Natural killer cell (primary cell): ENCODE data around the gene BTBD16. TPM values are rescaled to one million over a fixed set of nuclear protein-coding genes. Genes with fewer than 3 reads are reported as not detected.

ENCODE experiments used
- ATAC-seq, 3 donors: fragments of 150-1000 bp in 2 of 3; fragments of 200-7000 bp in 1 of 3; cut with Tn5 transposase; 1 replicate in 1 of 3; 2 replicates in 2 of 3; pipeline ENCODE4 v1.10.0; 2021; ENCODE audit warnings: mild to moderate bottlenecking in 2 of 3, moderate library complexity in 2 of 3
- DNase-seq, 2 donors: peaks; one replicate each; pipeline versions ENCODE4 v3.0.0 to v3.0.0-alpha.2; 2013 to 2021; ENCODE audit warnings: mixed read lengths in 1 of 2
- H3K27ac ChIP-seq: one replicate; pipeline ENCODE4 v1.5.1; 2013; ENCODE audit warnings: mild to moderate bottlenecking, low read length
- H3K27me3 ChIP-seq: one replicate; pipeline ENCODE4 v1.6.1; 2013; ENCODE audit warnings: low read length; ENCODE audit not compliant: control insufficient read depth, insufficient read depth
- H3K36me3 ChIP-seq: one replicate; pipeline ENCODE4 v1.6.1; 2013; ENCODE audit warnings: low read length; ENCODE audit not compliant: control insufficient read depth, insufficient read depth
- H3K4me1 ChIP-seq: one replicate; pipeline ENCODE4 v1.6.1; 2013; ENCODE audit warnings: low read length; ENCODE audit not compliant: control insufficient read depth, insufficient read depth
- H3K4me3 ChIP-seq: one replicate; pipeline ENCODE4 v1.5.1; 2013; ENCODE audit warnings: low read length
- H3K9me3 ChIP-seq: one replicate; pipeline ENCODE4 v1.6.1; 2013; ENCODE audit warnings: low read length; ENCODE audit not compliant: control insufficient read depth, insufficient read depth
- H3K27ac Mint-ChIP-seq, 2 donors: one replicate each; pipeline ENCODE4 v1.8.0; 2022; ENCODE audit warnings: mild to moderate bottlenecking in 2 of 2, mixed read lengths in 2 of 2, moderate library complexity in 1 of 2
- H3K27me3 Mint-ChIP-seq, 2 donors: one replicate each; pipeline ENCODE4 v1.8.0; 2022; ENCODE audit warnings: low read depth in 2 of 2, mixed read lengths in 2 of 2
- H3K36me3 Mint-ChIP-seq: one replicate; pipeline ENCODE4 v1.8.0; 2022; ENCODE audit warnings: mixed read lengths
- H3K4me1 Mint-ChIP-seq, 2 donors: one replicate each; pipeline ENCODE4 v1.8.0; 2022; ENCODE audit warnings: mixed read lengths in 2 of 2
- H3K4me3 Mint-ChIP-seq: one replicate; pipeline ENCODE4 v1.8.0; 2022; ENCODE audit warnings: mild to moderate bottlenecking, moderate library complexity, mixed read lengths
- H3K9me3 Mint-ChIP-seq, 2 donors: one replicate each; pipeline ENCODE4 v1.8.0; 2022; ENCODE audit warnings: mixed read lengths in 2 of 2
- CTCF ChIP-seq: fragments of 200-600 bp; IDR thresholded peaks from one replicate; pipeline ENCODE4 v1.8.0; 2022; ENCODE audit warnings: antibody characterized with exemption
- WGBS: methylation state at CpG from one replicate; pipeline ENCODE4 v1.1.7; 2013; ENCODE audit warnings: missing lambda C conversion rate; ENCODE audit not compliant: insufficient coverage; 5-methylcytosine and 5-hydroxymethylcytosine counted together
- intact Hi-C: fragments of 100-400 bp; cut with micrococcal nuclease; formaldehyde crosslinking; loops from one replicate; pipeline ENCODE4 v1.14.2; 2022
- total RNA-seq, 4 donors: library from RNA; stranded (reverse); fragments of 120-200 nt in 1 of 4; gene quantifications; one replicate each; pipeline versions ENCODE4 v1.2.3 to v1.2.4, GENCODE V29; 2013 to 2022

BTBD16 gene
- total RNA-seq, 3 donors from 2014 or later (not counting 1 experiment from before 2014, with no cell fraction given), result not detected

GRCh38 chr10:122301811-122302115 lies 30.7 kb downstream of the BTBD16 start:
- no peaks in the 10 kb centered on the region for H3K36me3 Mint-ChIP-seq
- H3K9me3 ChIP-seq, result no peaks in the 10 kb centered on the region
- H3K4me3 Mint-ChIP-seq, result no peak overlapping the region
- no peak overlapping the region for H3K4me3 ChIP-seq
- peaks cover 5 to 7% of the 10 kb centered on the region in 2 donors for H3K4me1 Mint-ChIP-seq
- 84% methylated on average over 7 of the region's 7 CpGs for WGBS
- no peaks in the 10 kb centered on the region for H3K9me3 Mint-ChIP-seq
- H3K27ac Mint-ChIP-seq, result no peak overlapping the region
- peaks cover 12 to 13% of the 10 kb centered on the region in 2 donors for H3K27me3 Mint-ChIP-seq
- no peak for TF ChIP-seq CTCF
- H3K27me3 ChIP-seq, result no peaks in the 10 kb centered on the region
- intact Hi-C loops, result no loop called here
- ATAC-seq (no peak), DNase-seq (no peak)
- no peak overlapping the region for H3K27ac ChIP-seq
- H3K36me3 ChIP-seq, result no peaks in the 10 kb centered on the region
- peaks cover 18% of the 10 kb centered on the region for H3K4me1 ChIP-seq

GRCh38 chr10:122302315-122302714 lies 31.2 kb downstream of the BTBD16 start:
- H3K9me3 Mint-ChIP-seq, result no peaks in the 10 kb centered on the region
- H3K4me1 Mint-ChIP-seq, result peaks cover 5 to 7% of the 10 kb centered on the region in 2 donors
- no peak overlapping the region for H3K4me3 Mint-ChIP-seq
- TF ChIP-seq CTCF, result no peak
- Histone ChIP-seq H3K27me3 (no peaks in the 10 kb centered on the region), H3K36me3 (no peaks in the 10 kb centered on the region), H3K4me1 (peaks cover 18% of the 10 kb centered on the region), H3K9me3 (no peaks in the 10 kb centered on the region), H3K4me3 (no peak overlapping the region), H3K27ac (no peak overlapping the region)
- no peaks in the 10 kb centered on the region for H3K36me3 Mint-ChIP-seq
- WGBS, result 91% methylated on average over 4 of the region's 4 CpGs
- H3K27me3 Mint-ChIP-seq, result peaks cover 8 to 12% of the 10 kb centered on the region in 2 donors
- ATAC-seq (no peak), DNase-seq (no peak)
- no peak overlapping the region for H3K27ac Mint-ChIP-seq
- intact Hi-C loops, result no loop called here

- no peak overlapping the region for H3K27ac Mint-ChIP-seq
- 96% methylated on average over 5 of the region's 9 CpGs for WGBS
- intact Hi-C loops, result no loop called here
- H3K9me3 ChIP-seq, result no peaks in the 10 kb centered on the region
- H3K4me1 Mint-ChIP-seq, result peaks cover 4 to 7% of the 10 kb centered on the region in 2 donors
- no peak overlapping the region for H3K4me3 ChIP-seq
- H3K4me3 Mint-ChIP-seq, result no peak overlapping the region
- no peak for ATAC-seq
- H3K36me3 ChIP-seq, result no peaks in the 10 kb centered on the region
- peaks cover 18% of the 10 kb centered on the region for H3K4me1 ChIP-seq
- TF ChIP-seq CTCF, result no peak
- no peaks in the 10 kb centered on the region for H3K27me3 ChIP-seq
- peaks cover 8 to 18% of the 10 kb centered on the region in 2 donors for H3K27me3 Mint-ChIP-seq
- H3K9me3 Mint-ChIP-seq, result no peaks in the 10 kb centered on the region
- DNase-seq, result no peak
- no peak overlapping the region for H3K27ac ChIP-seq
- no peaks in the 10 kb centered on the region for H3K36me3 Mint-ChIP-seq
Measured at GRCh38 chr10:122303271-122304053, 32.4 kb downstream of the BTBD16 start.
